K562 (cell line): ENCODE results near the gene DAZAP1. TPM values are rescaled to one million over a fixed set of nuclear protein-coding genes. Genes with fewer than 3 reads are reported as not detected.

ENCODE experiments used
- AFF4 ChIP-seq: sonication (generic); formaldehyde crosslinking; IDR thresholded peaks from 2 replicates; pipeline ENCODE4 v1.8.0; 2023; ENCODE audit warnings: mild to moderate bottlenecking, missing genetic modification reagents
- CBX3 ChIP-seq, 2 experiments: IDR thresholded peaks; 1 replicate in 1 of 2; 2 replicates in 1 of 2; pipeline ENCODE4 v1.6.1; 2012; ENCODE audit warnings: inconsistent platforms in 2 of 2, low read length in 2 of 2, borderline replicate concordance in 1 of 2, control low read depth in 1 of 2
- DPF2 ChIP-seq: fragments of 450-650 bp; IDR thresholded peaks from 2 replicates; pipeline ENCODE4 v1.6.1; 2016
- EGR1 ChIP-seq: fragments of 450-650 bp; conservative IDR thresholded peaks from 2 replicates; pipeline ENCODE4 v1.6.1; 2017; ENCODE audit warnings: mild to moderate bottlenecking
- ERF ChIP-seq: fragments of 450-650 bp; formaldehyde crosslinking; IDR thresholded peaks from 2 replicates; pipeline ENCODE4 v1.4.0; 2020; ENCODE audit warnings: mild to moderate bottlenecking, mixed read lengths
- ESRRA ChIP-seq: fragments of 450-650 bp; IDR thresholded peaks from 2 replicates; pipeline ENCODE4 v1.6.1; 2014; ENCODE audit warnings: low read depth, mild to moderate bottlenecking, moderate library complexity, borderline replicate concordance
- FOXJ2 ChIP-seq: fragments of 200-800 bp; sonication (Bioruptor generic); IDR thresholded peaks from 2 replicates; pipeline ENCODE4 v1.6.1; 2016; ENCODE audit warnings: missing genetic modification characterization, missing compliant biosample characterization
- ID3 ChIP-seq, 2 experiments: fragments of 250-450 bp in 1 of 2; fragments of 450-650 bp in 1 of 2; sonication (Bioruptor Pico) in 1 of 2; IDR thresholded peaks; 2 replicates each; pipeline versions ENCODE4 v1.6.1 to v1.8.0; 2016 to 2021; ENCODE audit warnings: mild to moderate bottlenecking in 2 of 2, moderate library complexity in 2 of 2, missing compliant biosample characterization in 1 of 2, missing genetic modification characterization in 1 of 2
- NFE2 ChIP-seq: IDR thresholded peaks from 2 replicates; pipeline ENCODE4 v1.6.1; 2014; ENCODE audit warnings: antibody characterized with exemption, low read depth
- NKRF ChIP-seq: fragments of 450-650 bp; IDR thresholded peaks from 2 replicates; pipeline ENCODE4 v1.6.1; 2016; ENCODE audit warnings: borderline replicate concordance
- SIRT6 ChIP-seq: IDR thresholded peaks from one replicate; pipeline ENCODE4 v1.6.1; 2012; ENCODE audit warnings: low read depth, mild to moderate bottlenecking, control low read depth, inconsistent platforms, low read length, moderate library complexity
- ZBED1 ChIP-seq: IDR thresholded peaks from 2 replicates; pipeline ENCODE4 v1.6.1; 2014
- ZKSCAN8 ChIP-seq: fragments of 200-800 bp; sonication (Bioruptor generic); IDR thresholded peaks from 2 replicates; pipeline ENCODE4 v1.6.1; 2016; ENCODE audit warnings: missing genetic modification characterization, missing compliant biosample characterization
- ZMIZ1 ChIP-seq, 2 experiments: fragments of 150-350 bp in 1 of 2; IDR thresholded peaks; 2 replicates each; pipeline ENCODE4 v1.6.1; 2012 to 2016; ENCODE audit warnings: low read depth in 2 of 2, low read length in 2 of 2, mild to moderate bottlenecking in 1 of 2, moderate library complexity in 1 of 2
- ZNF316 ChIP-seq: fragments of 450-650 bp; IDR thresholded peaks from 2 replicates; pipeline ENCODE4 v1.6.1; 2016
- polyA plus RNA-seq, 8 experiments: library from polyadenylated mRNA; depleted of rRNA in 4 of 8; stranded (reverse) in 5 of 8; unstranded in 3 of 8; fragments of >200 nt; fragmentation: Nextera tagmentation in 2 of 8; fragmentation: Illumina TruSeq in 1 of 8; extraction: Ambion mirVana in 2 of 8; extraction: Trizol in 1 of 8; gene quantifications; 2 replicates each; pipeline versions ENCODE4 v1.2.1 to v1.2.3, GENCODE V29; 2011 to 2014; ENCODE audit warnings: inconsistent platforms in 1 of 8, missing spikeins in 1 of 8
- total RNA-seq, 7 experiments: library from RNA; depleted of rRNA in 6 of 7; stranded (reverse); fragments of >200 nt in 6 of 7; fragmentation: Illumina TruSeq in 2 of 7; extraction: Trizol in 2 of 7; gene quantifications; 2 replicates each; pipeline versions ENCODE4 v1.2.1 to v1.2.3, GENCODE V29; 2011 to 2021; ENCODE audit warnings: low replicate concordance in 1 of 7

The DAZAP1 gene
- total and polyA plus RNA-seq, 9 of the 15 experiments (the other 6 are each of a cell fraction or from before 2014, with no cell fraction given): 10.8 to 289 (median 142) TPM

GRCh38 chr19:1438035-1438932 is 30.9 kb downstream of the DAZAP1 start, which contains the start of gene RPS15 (continued):
- TF ChIP-seq ZMIZ1 (IDR thresholded peaks at IDR 0.05; ENCODE audit: low read depth in 2 of 2, low read length in 2 of 2) (peak in 1 of 2 experiments; percentile 70; a peak in 1 of 4 replicates), FOXJ2 (peak; percentile 64; the same call in 1 of the 2 replicates), ZKSCAN8 (CRISPR knock-in tag) (peak; percentile 80), SIRT6 (no peak), EGR1 (peak; percentile 66), ERF (0 out of 2 replicates have a peak, but pooled peaks have one; percentile 73), ZNF316 (peak; percentile 94), ZBED1 (peak; percentile 66; the same call in 1 of the 2 replicates), ESRRA (peak; percentile 73; the same call in 1 of the 2 replicates), NKRF (peak; percentile 85), NFE2 (peak; percentile 23; the same call in 1 of the 2 replicates), ID3 (CRISPR knock-in tag; IDR thresholded peaks at IDR 0.05) (no peak), ID3 (tag; IDR thresholded peaks at IDR 0.05) (peak; percentile 83), AFF4 (CRISPR knock-in tag) (peak; percentile 90), DPF2 (no peak; the same call in 1 of the 2 replicates), CBX3 (IDR thresholded peaks at IDR 0.05; ENCODE audit: borderline replicate concordance in 1 of 2, low read length in 2 of 2) (peak in 1 of 2 experiments; percentile 73; a peak in 1 of 3 replicates)
